Natural killer cell (primary cell): ENCODE data around the gene PLEKHG1. TPM values are rescaled to one million over a fixed set of nuclear protein-coding genes. Genes with fewer than 3 reads are reported as not detected.

ENCODE experiments used
- ATAC-seq, 3 donors: fragments of 150-1000 bp in 2 of 3; fragments of 200-7000 bp in 1 of 3; cut with Tn5 transposase; 1 replicate in 1 of 3; 2 replicates in 2 of 3; pipeline ENCODE4 v1.10.0; 2021; ENCODE audit warnings: mild to moderate bottlenecking in 2 of 3, moderate library complexity in 2 of 3
- DNase-seq, 2 donors: peaks; one replicate each; pipeline versions ENCODE4 v3.0.0 to v3.0.0-alpha.2; 2013 to 2021; ENCODE audit warnings: mixed read lengths in 1 of 2
- H3K27ac ChIP-seq: one replicate; pipeline ENCODE4 v1.5.1; 2013; ENCODE audit warnings: mild to moderate bottlenecking, low read length
- H3K27me3 ChIP-seq: one replicate; pipeline ENCODE4 v1.6.1; 2013; ENCODE audit warnings: low read length; ENCODE audit not compliant: control insufficient read depth, insufficient read depth
- H3K36me3 ChIP-seq: one replicate; pipeline ENCODE4 v1.6.1; 2013; ENCODE audit warnings: low read length; ENCODE audit not compliant: control insufficient read depth, insufficient read depth
- H3K4me1 ChIP-seq: one replicate; pipeline ENCODE4 v1.6.1; 2013; ENCODE audit warnings: low read length; ENCODE audit not compliant: control insufficient read depth, insufficient read depth
- H3K4me3 ChIP-seq: one replicate; pipeline ENCODE4 v1.5.1; 2013; ENCODE audit warnings: low read length
- H3K9me3 ChIP-seq: one replicate; pipeline ENCODE4 v1.6.1; 2013; ENCODE audit warnings: low read length; ENCODE audit not compliant: control insufficient read depth, insufficient read depth
- H3K27ac Mint-ChIP-seq, 2 donors: one replicate each; pipeline ENCODE4 v1.8.0; 2022; ENCODE audit warnings: mild to moderate bottlenecking in 2 of 2, mixed read lengths in 2 of 2, moderate library complexity in 1 of 2
- H3K27me3 Mint-ChIP-seq, 2 donors: one replicate each; pipeline ENCODE4 v1.8.0; 2022; ENCODE audit warnings: low read depth in 2 of 2, mixed read lengths in 2 of 2
- H3K36me3 Mint-ChIP-seq: one replicate; pipeline ENCODE4 v1.8.0; 2022; ENCODE audit warnings: mixed read lengths
- H3K4me1 Mint-ChIP-seq, 2 donors: one replicate each; pipeline ENCODE4 v1.8.0; 2022; ENCODE audit warnings: mixed read lengths in 2 of 2
- H3K4me3 Mint-ChIP-seq: one replicate; pipeline ENCODE4 v1.8.0; 2022; ENCODE audit warnings: mild to moderate bottlenecking, moderate library complexity, mixed read lengths
- H3K9me3 Mint-ChIP-seq, 2 donors: one replicate each; pipeline ENCODE4 v1.8.0; 2022; ENCODE audit warnings: mixed read lengths in 2 of 2
- WGBS: methylation state at CpG from one replicate; pipeline ENCODE4 v1.1.7; 2013; ENCODE audit warnings: missing lambda C conversion rate; ENCODE audit not compliant: insufficient coverage; 5-methylcytosine and 5-hydroxymethylcytosine counted together
- intact Hi-C: fragments of 100-400 bp; cut with micrococcal nuclease; formaldehyde crosslinking; loops from one replicate; pipeline ENCODE4 v1.14.2; 2022
- total RNA-seq, 4 donors: library from RNA; stranded (reverse); fragments of 120-200 nt in 1 of 4; gene quantifications; one replicate each; pipeline versions ENCODE4 v1.2.3 to v1.2.4, GENCODE V29; 2013 to 2022
- TF ChIP-seq, protein P1 (sequence below): fragments of 200-600 bp; IDR thresholded peaks from one replicate; pipeline ENCODE4 v1.8.0; 2022; ENCODE audit warnings: antibody characterized with exemption

PLEKHG1 gene
- total RNA-seq, 3 donors from 2014 or later (not counting 1 experiment from before 2014, with no cell fraction given): 0.29 to 1.4 (median 0.54) TPM

DNA sequence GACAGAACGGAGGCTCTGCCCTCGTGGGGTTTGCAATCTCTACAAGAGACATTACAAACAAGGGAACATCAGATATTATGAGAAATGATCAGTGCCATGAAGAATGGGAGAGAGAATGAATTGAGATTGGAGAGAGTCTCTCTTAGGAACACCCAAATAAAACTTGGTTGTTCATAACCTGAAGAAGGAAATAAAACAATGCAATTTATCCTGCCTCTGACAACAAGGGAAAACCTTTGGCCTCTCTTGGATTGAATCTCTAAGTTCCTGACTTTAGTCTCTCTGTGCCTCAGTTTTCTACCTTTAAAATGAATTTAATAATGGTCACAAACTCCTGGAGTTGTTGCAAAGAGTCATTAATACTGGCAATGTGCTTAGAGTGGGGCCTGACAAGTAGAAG lies 21.1 kb downstream of the PLEKHG1 start:
- H3K27ac ChIP-seq: no peak overlapping the region
- H3K4me3 ChIP-seq: no peak overlapping the region
- ATAC-seq (no peak), DNase-seq (no peak)
- Mint-ChIP-seq H3K27ac (no peak overlapping the region), H3K4me3 (no peak overlapping the region), H3K27me3 (peaks cover 0 to 6% of the 10 kb centered on the region in 2 donors), H3K36me3 (no peaks in the 10 kb centered on the region), H3K9me3 (no peaks in the 10 kb centered on the region), H3K4me1 (no peaks in the 10 kb centered on the region)
- H3K4me1 ChIP-seq: peaks cover 13% of the 10 kb centered on the region
- no peaks in the 10 kb centered on the region for H3K27me3 ChIP-seq
- H3K36me3 ChIP-seq: no peaks in the 10 kb centered on the region
- TF ChIP-seq, protein P1, sequence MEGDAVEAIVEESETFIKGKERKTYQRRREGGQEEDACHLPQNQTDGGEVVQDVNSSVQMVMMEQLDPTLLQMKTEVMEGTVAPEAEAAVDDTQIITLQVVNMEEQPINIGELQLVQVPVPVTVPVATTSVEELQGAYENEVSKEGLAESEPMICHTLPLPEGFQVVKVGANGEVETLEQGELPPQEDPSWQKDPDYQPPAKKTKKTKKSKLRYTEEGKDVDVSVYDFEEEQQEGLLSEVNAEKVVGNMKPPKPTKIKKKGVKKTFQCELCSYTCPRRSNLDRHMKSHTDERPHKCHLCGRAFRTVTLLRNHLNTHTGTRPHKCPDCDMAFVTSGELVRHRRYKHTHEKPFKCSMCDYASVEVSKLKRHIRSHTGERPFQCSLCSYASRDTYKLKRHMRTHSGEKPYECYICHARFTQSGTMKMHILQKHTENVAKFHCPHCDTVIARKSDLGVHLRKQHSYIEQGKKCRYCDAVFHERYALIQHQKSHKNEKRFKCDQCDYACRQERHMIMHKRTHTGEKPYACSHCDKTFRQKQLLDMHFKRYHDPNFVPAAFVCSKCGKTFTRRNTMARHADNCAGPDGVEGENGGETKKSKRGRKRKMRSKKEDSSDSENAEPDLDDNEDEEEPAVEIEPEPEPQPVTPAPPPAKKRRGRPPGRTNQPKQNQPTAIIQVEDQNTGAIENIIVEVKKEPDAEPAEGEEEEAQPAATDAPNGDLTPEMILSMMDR: no peak
- H3K9me3 ChIP-seq: no peaks in the 10 kb centered on the region
- no CpG with 5 or more reads among the region's 2 CpGs for WGBS
- intact Hi-C loops: no loop called here

- no peak overlapping the region for H3K27ac Mint-ChIP-seq
- peaks cover 0 to 6% of the 10 kb centered on the region in 2 donors for H3K27me3 Mint-ChIP-seq
- ATAC-seq: no peak
- H3K36me3 ChIP-seq: no peaks in the 10 kb centered on the region
- no peaks in the 10 kb centered on the region for H3K9me3 ChIP-seq
- 65% methylated on average over 4 of the region's 4 CpGs for WGBS
- H3K27me3 ChIP-seq: no peaks in the 10 kb centered on the region
- intact Hi-C loops: no loop called here
- H3K4me1 Mint-ChIP-seq: no peaks in the 10 kb centered on the region
- no peaks in the 10 kb centered on the region for H3K36me3 Mint-ChIP-seq
- no peak for DNase-seq
- H3K4me3 ChIP-seq: no peak overlapping the region
- H3K27ac ChIP-seq: peak overlapping the region; percentile 78
- no peaks in the 10 kb centered on the region for H3K9me3 Mint-ChIP-seq
- TF ChIP-seq, protein P1: no peak
- H3K4me1 ChIP-seq: peaks cover 13% of the 10 kb centered on the region
- H3K4me3 Mint-ChIP-seq: no peak overlapping the region
Measured at GRCh38 chr6:150622476-150622875, 22.8 kb downstream of the PLEKHG1 start.

- Histone ChIP-seq H3K27me3 (no peaks in the 10 kb centered on the region), H3K9me3 (no peaks in the 10 kb centered on the region), H3K27ac (peak overlapping the region; percentile 87), H3K36me3 (no peaks in the 10 kb centered on the region), H3K4me3 (no peak overlapping the region), H3K4me1 (peaks cover 13% of the 10 kb centered on the region)
- peak in 1 of 3 donors; percentile 37 for ATAC-seq
- no peaks in the 10 kb centered on the region for H3K36me3 Mint-ChIP-seq
- intact Hi-C loops: no loop called here
- DNase-seq: peak in 1 of 2 donors; percentile 45
- H3K4me3 Mint-ChIP-seq: no peak overlapping the region
- 59% methylated on average over 16 of the region's 18 CpGs for WGBS
- TF ChIP-seq, protein P1: no peak
- peaks cover 0 to 5% of the 10 kb centered on the region in 2 donors for H3K27me3 Mint-ChIP-seq
- no peaks in the 10 kb centered on the region for H3K9me3 Mint-ChIP-seq
- H3K27ac Mint-ChIP-seq: no peak overlapping the region
- H3K4me1 Mint-ChIP-seq: no peaks in the 10 kb centered on the region
Measured at GRCh38 chr6:150622941-150623874, 23.5 kb downstream of the PLEKHG1 start.
